ENCODE results near the gene TEX13D.
A peak's percentile ranks its signal among the peaks of the same experiment; 100 is the strongest.

TEX13D gene

DNA sequence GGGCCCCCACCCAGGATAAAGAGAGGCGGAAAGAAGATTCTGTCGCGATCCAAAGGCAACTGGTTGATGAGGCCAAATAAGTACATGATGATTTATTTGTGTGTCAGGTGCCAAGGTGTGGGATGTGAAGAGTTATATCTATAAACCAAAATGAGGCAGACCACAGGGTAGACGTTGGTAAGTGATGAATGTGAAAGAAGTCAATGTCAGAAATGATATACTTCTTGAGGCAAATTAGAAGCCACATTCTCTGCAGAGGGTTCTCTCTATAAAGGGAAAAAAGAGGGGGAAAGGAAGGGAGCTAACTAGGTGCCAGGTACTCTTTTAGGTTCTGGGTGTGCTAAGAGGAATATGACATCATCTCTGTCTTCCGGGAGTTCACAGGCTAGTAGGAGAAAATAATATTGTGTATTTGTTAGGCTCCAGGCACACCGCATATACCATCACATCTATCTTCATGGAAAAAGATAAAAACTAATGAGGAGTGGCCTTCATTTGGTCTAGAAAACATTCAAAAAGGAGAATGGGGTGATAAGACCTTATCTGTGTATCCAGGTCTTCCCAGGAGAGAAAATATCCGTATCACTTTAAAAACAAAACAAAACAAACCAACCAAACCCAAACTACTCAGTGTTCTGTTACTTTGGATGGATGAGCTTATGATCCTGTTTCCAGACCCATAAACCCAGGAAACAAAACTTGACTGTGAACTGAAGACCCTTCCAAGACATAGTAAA, 9.1 kb downstream of the TEX13D start:
- Mint-ChIP-seq H3K27ac (peak overlapping the region; percentile 91), H3K36me3 (ENCODE audit: low read depth) (no peaks in the 10 kb centered on the region), H3K9me3 (no peaks in the 10 kb centered on the region), H3K4me1 (ENCODE audit: low read depth) (peaks cover 58% of the 10 kb centered on the region), H3K4me3 (peak overlapping the region; percentile 65), H3K27me3 (ENCODE audit: low read depth) (no peaks in the 10 kb centered on the region)
- DNase-seq (ENCODE audit: low spot score): no peak

- Mint-ChIP-seq H3K9me3 (no peaks in the 10 kb centered on the region), H3K27me3 (ENCODE audit: low read depth) (no peaks in the 10 kb centered on the region), H3K27ac (peak overlapping the region; percentile 91), H3K36me3 (ENCODE audit: low read depth) (no peaks in the 10 kb centered on the region), H3K4me1 (ENCODE audit: low read depth) (peaks cover 52% of the 10 kb centered on the region), H3K4me3 (peak overlapping the region; percentile 57)
- no peak for DNase-seq (ENCODE audit: low spot score)
These were observed 9.9 kb downstream of the TEX13D start for GRCh38 chrX:124342174-124342867.

DNA sequence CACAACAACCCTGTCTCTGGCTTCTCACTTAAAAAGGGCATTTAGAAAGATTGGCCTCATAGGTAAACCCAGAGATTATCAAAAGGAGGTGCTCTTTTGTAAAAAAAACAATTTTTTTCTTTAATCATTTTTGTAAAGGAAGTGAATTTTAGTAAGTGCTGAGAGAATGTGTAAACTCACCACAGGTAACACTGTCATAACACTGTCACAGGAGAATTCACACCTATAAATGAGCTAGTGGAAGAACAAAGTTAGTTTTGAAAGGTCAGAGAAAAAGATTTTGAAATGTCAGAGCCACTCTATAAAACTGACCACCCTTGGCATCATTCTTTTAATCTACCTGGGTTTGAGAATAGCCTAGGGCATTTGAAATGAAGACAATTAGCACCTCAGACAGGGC, 10.6 kb downstream of the TEX13D start:
- peaks cover 51% of the 10 kb centered on the region for H3K4me1 Mint-ChIP-seq (ENCODE audit: low read depth)
- H3K27ac Mint-ChIP-seq: peak overlapping the region; percentile 91
- H3K27me3 Mint-ChIP-seq (ENCODE audit: low read depth): no peaks in the 10 kb centered on the region
- no peaks in the 10 kb centered on the region for H3K36me3 Mint-ChIP-seq (ENCODE audit: low read depth)
- no peak for DNase-seq (ENCODE audit: low spot score)
- peak overlapping the region; percentile 57 for H3K4me3 Mint-ChIP-seq
- no peaks in the 10 kb centered on the region for H3K9me3 Mint-ChIP-seq

- no peaks in the 10 kb centered on the region for H3K9me3 Mint-ChIP-seq
- peaks cover 52% of the 10 kb centered on the region for H3K4me1 Mint-ChIP-seq (ENCODE audit: low read depth)
- DNase-seq (ENCODE audit: low spot score): no peak
- H3K27me3 Mint-ChIP-seq (ENCODE audit: low read depth): no peaks in the 10 kb centered on the region
- H3K4me3 Mint-ChIP-seq: peak overlapping the region; percentile 57
- peaks cover 12% of the 10 kb centered on the region for H3K36me3 Mint-ChIP-seq (ENCODE audit: low read depth)
- H3K27ac Mint-ChIP-seq: peak overlapping the region; percentile 82
These were observed 11.8 kb downstream of the TEX13D start for GRCh38 chrX:124344246-124344645.

GRCh38 chrX:124346117-124346876, 13.8 kb downstream of the TEX13D start, which contains the start of gene SH2D1A:
SH2D1A (plus strand) TSS chrX:124346563; CDS start chrX:124346643, 80 bp downstream.
- no peaks in the 10 kb centered on the region for H3K9me3 Mint-ChIP-seq
- peaks cover 13% of the 10 kb centered on the region for H3K36me3 Mint-ChIP-seq (ENCODE audit: low read depth)
- peak within 1 kb of the TSS; percentile 97 for H3K27ac Mint-ChIP-seq
- DNase-seq (ENCODE audit: low spot score): no peak
- no peaks in the 10 kb centered on the region for H3K27me3 Mint-ChIP-seq (ENCODE audit: low read depth)
- H3K4me3 Mint-ChIP-seq: peak within 1 kb of the TSS; percentile 96
- peaks cover 43% of the 10 kb centered on the region for H3K4me1 Mint-ChIP-seq (ENCODE audit: low read depth)

GRCh38 chrX:124346877-124347241, 14.4 kb downstream of the TEX13D start:
- Mint-ChIP-seq H3K27me3 (ENCODE audit: low read depth) (no peaks in the 10 kb centered on the region), H3K4me1 (ENCODE audit: low read depth) (peaks cover 41% of the 10 kb centered on the region), H3K27ac (peak overlapping the region; percentile 97), H3K36me3 (ENCODE audit: low read depth) (peaks cover 15% of the 10 kb centered on the region), H3K9me3 (no peaks in the 10 kb centered on the region), H3K4me3 (peak overlapping the region; percentile 96)
- no peak for DNase-seq (ENCODE audit: low spot score)

- peak; percentile 51 for DNase-seq (ENCODE audit: low spot score)
- H3K9me3 Mint-ChIP-seq: no peaks in the 10 kb centered on the region
- H3K36me3 Mint-ChIP-seq (ENCODE audit: low read depth): peaks cover 15% of the 10 kb centered on the region
- no peaks in the 10 kb centered on the region for H3K27me3 Mint-ChIP-seq (ENCODE audit: low read depth)
- peaks cover 39% of the 10 kb centered on the region for H3K4me1 Mint-ChIP-seq (ENCODE audit: low read depth)
- H3K27ac Mint-ChIP-seq: peak overlapping the region; percentile 97
- peak overlapping the region; percentile 96 for H3K4me3 Mint-ChIP-seq
These were observed 14.8 kb downstream of the TEX13D start for GRCh38 chrX:124347242-124347641.

- Mint-ChIP-seq H3K27ac (peak overlapping the region; percentile 93), H3K4me1 (ENCODE audit: low read depth) (peaks cover 36% of the 10 kb centered on the region), H3K36me3 (ENCODE audit: low read depth) (peaks cover 15% of the 10 kb centered on the region), H3K9me3 (no peaks in the 10 kb centered on the region), H3K27me3 (ENCODE audit: low read depth) (no peaks in the 10 kb centered on the region), H3K4me3 (peak overlapping the region; percentile 96)
- DNase-seq (ENCODE audit: low spot score): no peak
These were observed 15.7 kb downstream of the TEX13D start for GRCh38 chrX:124348182-124348581.

- Mint-ChIP-seq H3K4me3 (peak overlapping the region; percentile 96), H3K9me3 (no peaks in the 10 kb centered on the region), H3K4me1 (ENCODE audit: low read depth) (peaks cover 38% of the 10 kb centered on the region), H3K36me3 (ENCODE audit: low read depth) (peaks cover 18% of the 10 kb centered on the region), H3K27ac (peak overlapping the region; percentile 93), H3K27me3 (ENCODE audit: low read depth) (no peaks in the 10 kb centered on the region)
- no peak for DNase-seq (ENCODE audit: low spot score)
These were observed 16.5 kb downstream of the TEX13D start for GRCh38 chrX:124348885-124349453.

- no peaks in the 10 kb centered on the region for H3K9me3 Mint-ChIP-seq
- peaks cover 19% of the 10 kb centered on the region for H3K36me3 Mint-ChIP-seq (ENCODE audit: low read depth)
- peak overlapping the region; percentile 89 for H3K27ac Mint-ChIP-seq
- H3K4me1 Mint-ChIP-seq (ENCODE audit: low read depth): peaks cover 52% of the 10 kb centered on the region
- H3K4me3 Mint-ChIP-seq: peak overlapping the region; percentile 77
- DNase-seq (ENCODE audit: low spot score): no peak
- H3K27me3 Mint-ChIP-seq (ENCODE audit: low read depth): no peaks in the 10 kb centered on the region
These were observed 22.2 kb downstream of the TEX13D start for GRCh38 chrX:124354648-124355047.

GRCh38 chrX:124358800-124359383, 26.4 kb downstream of the TEX13D start:
- H3K4me3 Mint-ChIP-seq: peak overlapping the region; percentile 74
- no peaks in the 10 kb centered on the region for H3K27me3 Mint-ChIP-seq (ENCODE audit: low read depth)
- H3K36me3 Mint-ChIP-seq (ENCODE audit: low read depth): peaks cover 30% of the 10 kb centered on the region
- DNase-seq (ENCODE audit: low spot score): no peak
- peak overlapping the region; percentile 85 for H3K27ac Mint-ChIP-seq
- peaks cover 55% of the 10 kb centered on the region for H3K4me1 Mint-ChIP-seq (ENCODE audit: low read depth)
- no peaks in the 10 kb centered on the region for H3K9me3 Mint-ChIP-seq

DNA sequence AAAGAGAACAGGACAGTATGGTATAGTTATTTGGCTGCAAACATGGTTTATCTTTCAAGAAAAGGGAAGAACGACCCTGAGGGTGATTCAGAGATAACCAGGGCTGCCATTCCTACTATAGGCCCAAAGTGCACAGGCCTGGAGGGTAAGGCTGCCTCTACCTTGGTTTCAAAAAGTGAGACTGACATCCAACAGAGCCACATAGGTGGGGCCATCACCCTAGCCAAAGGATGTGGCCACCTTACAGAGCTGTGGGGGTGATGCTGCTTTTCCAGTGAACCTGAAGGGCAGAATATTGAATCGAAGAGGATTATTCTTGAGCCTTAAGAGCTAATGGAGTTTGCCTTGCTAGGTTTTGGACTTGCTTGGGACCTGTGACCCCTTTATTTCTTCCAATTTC, 29.6 kb downstream of the TEX13D start:
- no peaks in the 10 kb centered on the region for H3K9me3 Mint-ChIP-seq
- H3K27me3 Mint-ChIP-seq (ENCODE audit: low read depth): no peaks in the 10 kb centered on the region
- peaks cover 26% of the 10 kb centered on the region for H3K36me3 Mint-ChIP-seq (ENCODE audit: low read depth)
- peaks cover 38% of the 10 kb centered on the region for H3K4me1 Mint-ChIP-seq (ENCODE audit: low read depth)
- H3K4me3 Mint-ChIP-seq: peak overlapping the region; percentile 57
- no peak for DNase-seq (ENCODE audit: low spot score)
- peak overlapping the region; percentile 27 for H3K27ac Mint-ChIP-seq

DNA sequence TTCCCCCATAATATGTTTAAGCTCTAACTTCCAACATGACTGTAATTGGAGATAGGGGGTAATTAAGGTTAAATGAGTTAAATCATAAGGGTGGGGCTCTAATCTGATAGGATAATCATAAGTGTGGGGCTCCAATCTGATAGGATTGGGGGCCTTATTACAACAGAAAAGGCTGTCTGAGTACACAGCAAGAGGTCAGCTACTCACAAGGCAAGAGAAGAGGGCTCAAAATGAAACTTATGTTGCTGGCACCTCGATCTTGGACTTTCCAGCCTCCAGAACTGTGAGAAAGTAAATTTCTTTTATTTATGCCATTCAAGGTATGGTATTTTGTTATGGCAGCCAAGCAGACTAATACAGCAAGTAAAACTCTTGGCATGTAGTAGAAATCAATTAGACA, 30.3 kb downstream of the TEX13D start:
- Mint-ChIP-seq H3K9me3 (no peaks in the 10 kb centered on the region), H3K4me1 (ENCODE audit: low read depth) (peaks cover 36% of the 10 kb centered on the region), H3K27ac (peak overlapping the region; percentile 8), H3K4me3 (peak overlapping the region; percentile 25), H3K27me3 (ENCODE audit: low read depth) (no peaks in the 10 kb centered on the region), H3K36me3 (ENCODE audit: low read depth) (peaks cover 24% of the 10 kb centered on the region)
- DNase-seq (ENCODE audit: low spot score): no peak
